Neural progenitor cell (in vitro differentiated cells): ENCODE results near the gene KPTN. TPM values are rescaled to one million over a fixed set of nuclear protein-coding genes. Genes with fewer than 3 reads are reported as not detected.

Experiments
- DNase-seq: peaks from one replicate; pipeline ENCODE4 v3.0.0-alpha.2; 2016; ENCODE audit warnings: low spot score
- H2AFZ ChIP-seq: fragments of 200-600 bp; sonication (generic); replicated peaks from 2 replicates; pipeline ENCODE4 v1.6.1; 2016; ENCODE audit warnings: antibody characterized with exemption
- H3F3A ChIP-seq: fragments of 200-600 bp; sonication (generic); 2 replicates; pipeline ENCODE4 v1.6.1; 2016; ENCODE audit warnings: antibody characterized with exemption, low read depth
- H3K27ac ChIP-seq: fragments of 200-600 bp; sonication (generic); 2 replicates; pipeline ENCODE4 v1.5.1; 2016; ENCODE audit warnings: mild to moderate bottlenecking
- H3K27me3 ChIP-seq: fragments of 200-600 bp; sonication (generic); 2 replicates; pipeline ENCODE4 v1.6.1; 2016; ENCODE audit warnings: mild to moderate bottlenecking, moderate library complexity
- H3K36me3 ChIP-seq: fragments of 200-600 bp; sonication (generic); 2 replicates; pipeline ENCODE4 v1.5.1; 2016
- H3K4me1 ChIP-seq: fragments of 200-600 bp; sonication (generic); 2 replicates; pipeline ENCODE4 v1.6.1; 2016; ENCODE audit warnings: mixed run types
- H3K4me2 ChIP-seq: fragments of 200-600 bp; sonication (generic); 2 replicates; pipeline ENCODE4 v1.6.1; 2016
- H3K4me3 ChIP-seq: fragments of 200-600 bp; sonication (generic); 2 replicates; pipeline ENCODE4 v1.5.1; 2016
- H3K79me2 ChIP-seq: fragments of 200-600 bp; sonication (generic); 2 replicates; pipeline ENCODE4 v1.6.1; 2016; ENCODE audit warnings: low read depth
- H3K9ac ChIP-seq: fragments of 200-600 bp; sonication (generic); 2 replicates; pipeline ENCODE4 v1.6.1; 2016
- H3K9me3 ChIP-seq: fragments of 200-600 bp; sonication (generic); 2 replicates; pipeline ENCODE4 v1.5.1; 2016; ENCODE audit warnings: low read depth
- H4K20me1 ChIP-seq: fragments of 200-600 bp; sonication (generic); 2 replicates; pipeline ENCODE4 v1.6.1; 2016; ENCODE audit warnings: low read depth
- H3K27ac Mint-ChIP-seq: 3 replicates; pipeline ENCODE4 v1.8.0; 2021; ENCODE audit warnings: mixed read lengths
- H3K27me3 Mint-ChIP-seq: 2 replicates; pipeline ENCODE4 v1.8.0; 2022; ENCODE audit warnings: low read depth, mild to moderate bottlenecking, inconsistent platforms, moderate library complexity, mixed read lengths; ENCODE audit not compliant: insufficient read depth
- H3K36me3 Mint-ChIP-seq: 3 replicates; pipeline ENCODE4 v1.8.0; 2021; ENCODE audit warnings: mixed read lengths
- H3K4me1 Mint-ChIP-seq: 3 replicates; pipeline ENCODE4 v1.8.0; 2021; ENCODE audit warnings: mixed read lengths
- H3K4me3 Mint-ChIP-seq: 3 replicates; pipeline ENCODE4 v1.8.0; 2021; ENCODE audit warnings: mild to moderate bottlenecking, moderate library complexity, mixed read lengths
- H3K9me3 Mint-ChIP-seq: 3 replicates; pipeline ENCODE4 v1.8.0; 2020; ENCODE audit warnings: mixed read lengths
- CTCF ChIP-seq: fragments of 200-600 bp; sonication (generic); IDR thresholded peaks from 2 replicates; pipeline ENCODE4 v1.5.1; 2017; ENCODE audit warnings: antibody characterized with exemption, mild to moderate bottlenecking
- EZH2 ChIP-seq: fragments of 200-600 bp; sonication (generic); IDR thresholded peaks from 2 replicates; pipeline ENCODE4 v1.6.1; 2017; ENCODE audit warnings: antibody characterized with exemption, mild to moderate bottlenecking, moderate library complexity
- EZH2phosphoT487 ChIP-seq: fragments of 200-600 bp; sonication (generic); IDR thresholded peaks from 2 replicates; pipeline ENCODE4 v1.6.1; 2017; ENCODE audit warnings: antibody characterized with exemption
- total RNA-seq: library from RNA; depleted of rRNA; stranded (reverse); fragments of >200 nt; gene quantifications from 2 replicates; pipeline ENCODE4 v1.2.3, GENCODE V29; 2015; ENCODE audit warnings: low replicate concordance

KPTN gene
- total RNA-seq, 1 donor from 2014 or later = 18.1 TPM

GRCh38 chr19:47508721-47509120 lies 24.7 kb upstream of the KPTN start:
- Mint-ChIP-seq H3K9me3 (no peaks in the 10 kb centered on the region), H3K27me3 (peaks cover 2% of the 10 kb centered on the region), H3K27ac (no peak overlapping the region), H3K4me1 (peaks cover 20% of the 10 kb centered on the region), H3K36me3 (no peaks in the 10 kb centered on the region), H3K4me3 (no peak overlapping the region)
- H3K79me2 ChIP-seq = peaks cover 77% of the 10 kb centered on the region
- H3K27me3 ChIP-seq = no peaks in the 10 kb centered on the region
- H4K20me1 ChIP-seq = peaks cover 41% of the 10 kb centered on the region
- H3K27ac ChIP-seq = peak overlapping the region; percentile 41
- H3K9ac ChIP-seq = peak overlapping the region; percentile 9
- no peak overlapping the region for H3K4me3 ChIP-seq
- H3K4me1 ChIP-seq = peaks cover 10% of the 10 kb centered on the region
- H3K36me3 ChIP-seq = no peaks in the 10 kb centered on the region
- TF ChIP-seq EZH2 = no peak
- TF ChIP-seq CTCF = no peak
- TF ChIP-seq EZH2phosphoT487 = no peak
- H3K9me3 ChIP-seq = no peaks in the 10 kb centered on the region
- H2AFZ ChIP-seq = no peak overlapping the region
- no peak for DNase-seq
- H3F3A ChIP-seq = peaks cover 6% of the 10 kb centered on the region
- H3K4me2 ChIP-seq = no peak overlapping the region

- H3K4me3 Mint-ChIP-seq = no peak overlapping the region
- Histone ChIP-seq H3K4me2 (no peak overlapping the region), H3K27me3 (no peaks in the 10 kb centered on the region), H3K79me2 (peaks cover 70% of the 10 kb centered on the region), H3K9me3 (no peaks in the 10 kb centered on the region), H2AFZ (no peak overlapping the region), H3K36me3 (no peaks in the 10 kb centered on the region), H3F3A (peaks cover 6% of the 10 kb centered on the region), H3K9ac (peak overlapping the region; percentile 9), H4K20me1 (peaks cover 38% of the 10 kb centered on the region), H3K4me1 (peaks cover 10% of the 10 kb centered on the region), H3K27ac (peak overlapping the region; percentile 41), H3K4me3 (no peak overlapping the region)
- DNase-seq = peak; percentile 59
- no peaks in the 10 kb centered on the region for H3K9me3 Mint-ChIP-seq
- H3K36me3 Mint-ChIP-seq = no peaks in the 10 kb centered on the region
- no peak for TF ChIP-seq EZH2phosphoT487
- TF ChIP-seq CTCF = peak; percentile 32
- TF ChIP-seq EZH2 = no peak
- no peak overlapping the region for H3K27ac Mint-ChIP-seq
- H3K4me1 Mint-ChIP-seq = peaks cover 15% of the 10 kb centered on the region
- H3K27me3 Mint-ChIP-seq = peaks cover 4% of the 10 kb centered on the region
Measured at GRCh38 chr19:47507924-47508553, 24.0 kb upstream of the KPTN start.

- Histone ChIP-seq H3K4me1 (peaks cover 10% of the 10 kb centered on the region), H2AFZ (no peak overlapping the region), H3K4me3 (no peak overlapping the region), H3F3A (peaks cover 6% of the 10 kb centered on the region), H3K27me3 (no peaks in the 10 kb centered on the region), H3K27ac (no peak overlapping the region), H3K79me2 (peaks cover 60% of the 10 kb centered on the region), H3K36me3 (no peaks in the 10 kb centered on the region), H3K9ac (no peak overlapping the region), H4K20me1 (peaks cover 35% of the 10 kb centered on the region), H3K4me2 (no peak overlapping the region), H3K9me3 (no peaks in the 10 kb centered on the region)
- TF ChIP-seq EZH2phosphoT487 (no peak), EZH2 (no peak), CTCF (no peak)
- Mint-ChIP-seq H3K4me3 (no peak overlapping the region), H3K27ac (no peak overlapping the region), H3K4me1 (peaks cover 7% of the 10 kb centered on the region), H3K27me3 (peaks cover 5% of the 10 kb centered on the region), H3K9me3 (no peaks in the 10 kb centered on the region), H3K36me3 (no peaks in the 10 kb centered on the region)
- DNase-seq = no peak
Measured at GRCh38 chr19:47507012-47507411, 23.0 kb upstream of the KPTN start.
